Smooth muscle cell of the brain vasculature (primary cell): ENCODE data around the gene EIF4EBP2.

ENCODE experiments used
- DNase-seq: peaks from one replicate; pipeline ENCODE4 v3.0.0-alpha.2; 2012; ENCODE audit warnings: low read depth, low spot score

Gene EIF4EBP2

GRCh38 chr10:70404036-70404786 lies at the start of gene EIF4EBP2:
Gene EIF4EBP2, plus strand, starts transcription at chr10:70404145. Its CDS starts 257 bp downstream, at chr10:70404402.
- no peak for DNase-seq

DNA sequence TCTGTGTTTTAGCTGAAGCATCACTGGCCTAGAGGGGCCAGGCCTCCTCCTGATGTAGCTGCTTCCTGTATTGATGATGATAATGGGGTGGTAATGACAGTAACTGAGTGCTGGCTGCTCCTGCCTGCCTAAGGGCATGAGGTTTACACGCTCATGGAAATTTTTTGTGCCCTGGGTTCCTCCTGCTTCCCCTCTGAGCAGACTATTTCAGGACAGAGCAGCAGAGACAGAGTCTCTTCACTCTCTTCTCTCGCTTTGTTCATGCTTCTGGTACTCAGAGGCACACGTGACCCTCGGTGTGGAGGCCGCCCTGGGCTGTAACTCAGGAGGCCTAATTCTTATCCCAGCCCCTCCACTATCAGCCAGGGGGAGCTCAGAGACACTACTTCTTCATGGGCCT lies 49.4 kb upstream of the EIF4EBP2 start:
- no peak for DNase-seq

- DNase-seq, result no peak
These were observed 48.6 kb upstream of the EIF4EBP2 start for GRCh38 chr10:70355051-70356021.

DNA sequence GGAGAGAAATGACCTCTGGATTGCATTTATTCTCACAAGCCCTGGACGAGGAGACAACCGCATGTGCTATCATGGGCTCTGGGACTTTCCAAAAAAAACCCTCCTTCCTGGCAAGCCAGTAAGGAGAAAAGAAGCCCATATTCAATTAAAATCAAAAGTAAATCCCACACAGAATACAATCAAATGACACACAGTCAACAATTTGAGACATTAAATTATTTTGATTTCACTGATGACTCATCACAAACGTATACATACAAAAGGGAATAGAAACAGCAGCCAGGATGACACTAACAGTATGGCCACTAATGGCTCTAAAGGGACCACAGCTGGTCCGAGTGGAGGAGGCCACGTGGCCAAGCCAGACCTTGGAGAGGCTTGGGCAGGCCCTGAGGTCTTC lies 46.4 kb upstream of the EIF4EBP2 start:
- no peak for DNase-seq

DNA sequence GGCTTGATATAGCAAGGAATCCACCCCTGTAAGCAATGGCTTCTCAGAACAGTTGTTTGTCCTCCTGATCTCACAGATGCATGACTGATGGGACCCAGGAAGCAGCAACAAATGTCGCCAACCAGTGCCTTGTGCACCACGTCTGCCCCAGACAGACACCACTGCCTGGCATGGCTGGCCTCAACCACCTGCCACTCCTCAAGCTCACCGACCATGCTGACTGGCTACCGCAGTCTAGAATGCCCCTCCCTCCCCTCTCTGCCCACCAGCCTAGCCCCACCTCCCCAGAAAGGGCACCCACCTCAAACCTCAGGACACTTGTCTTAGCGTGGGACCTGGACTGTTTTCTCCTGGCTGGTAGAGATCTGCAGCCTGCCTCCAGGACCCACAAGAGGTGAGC lies 45.5 kb upstream of the EIF4EBP2 start:
- no peak for DNase-seq

- no peak for DNase-seq
These were observed 44.9 kb upstream of the EIF4EBP2 start for GRCh38 chr10:70359017-70359550.

DNA sequence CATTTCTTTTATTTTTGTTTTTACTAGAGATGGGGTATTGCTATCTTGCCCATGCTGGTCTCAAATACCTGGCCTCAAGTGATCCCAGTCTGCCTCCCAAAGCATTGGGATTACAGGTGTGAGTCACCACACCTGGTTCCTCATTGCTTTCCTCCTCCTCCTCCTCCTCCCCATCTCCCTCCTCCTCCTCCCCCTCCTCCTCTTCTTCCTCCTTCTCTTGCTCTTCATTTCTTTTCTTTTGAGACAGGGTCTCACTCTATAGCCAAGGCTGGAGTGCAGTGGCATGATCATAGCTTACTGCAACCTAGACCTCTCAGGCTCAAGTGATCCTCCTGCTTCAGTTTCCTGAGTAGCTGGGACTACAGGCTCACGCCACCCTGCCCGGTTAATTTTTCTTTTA lies 43.7 kb upstream of the EIF4EBP2 start:
- DNase-seq, result no peak

- no peak for DNase-seq
These were observed 41.6 kb upstream of the EIF4EBP2 start for GRCh38 chr10:70362328-70362727.

DNA sequence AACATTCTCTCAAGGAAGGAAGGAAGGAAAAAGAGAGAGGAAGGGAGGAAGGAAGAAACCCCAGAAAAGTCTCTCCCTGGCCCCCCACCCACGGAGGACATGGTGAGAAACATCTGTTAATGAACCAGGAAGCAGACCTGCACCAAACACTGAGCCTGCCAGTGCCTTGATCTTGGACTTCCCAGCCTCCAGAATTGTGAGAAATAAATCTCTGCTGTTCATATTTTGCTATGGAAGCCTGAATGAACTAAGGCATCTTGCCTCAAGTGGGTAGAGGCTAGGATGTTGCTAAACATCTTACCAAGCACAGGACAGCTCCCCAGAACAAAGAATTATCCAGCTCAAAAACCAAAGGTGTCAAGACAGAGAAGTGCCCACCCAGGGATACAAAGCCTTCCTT lies 40.7 kb upstream of the EIF4EBP2 start:
- no peak for DNase-seq

DNA sequence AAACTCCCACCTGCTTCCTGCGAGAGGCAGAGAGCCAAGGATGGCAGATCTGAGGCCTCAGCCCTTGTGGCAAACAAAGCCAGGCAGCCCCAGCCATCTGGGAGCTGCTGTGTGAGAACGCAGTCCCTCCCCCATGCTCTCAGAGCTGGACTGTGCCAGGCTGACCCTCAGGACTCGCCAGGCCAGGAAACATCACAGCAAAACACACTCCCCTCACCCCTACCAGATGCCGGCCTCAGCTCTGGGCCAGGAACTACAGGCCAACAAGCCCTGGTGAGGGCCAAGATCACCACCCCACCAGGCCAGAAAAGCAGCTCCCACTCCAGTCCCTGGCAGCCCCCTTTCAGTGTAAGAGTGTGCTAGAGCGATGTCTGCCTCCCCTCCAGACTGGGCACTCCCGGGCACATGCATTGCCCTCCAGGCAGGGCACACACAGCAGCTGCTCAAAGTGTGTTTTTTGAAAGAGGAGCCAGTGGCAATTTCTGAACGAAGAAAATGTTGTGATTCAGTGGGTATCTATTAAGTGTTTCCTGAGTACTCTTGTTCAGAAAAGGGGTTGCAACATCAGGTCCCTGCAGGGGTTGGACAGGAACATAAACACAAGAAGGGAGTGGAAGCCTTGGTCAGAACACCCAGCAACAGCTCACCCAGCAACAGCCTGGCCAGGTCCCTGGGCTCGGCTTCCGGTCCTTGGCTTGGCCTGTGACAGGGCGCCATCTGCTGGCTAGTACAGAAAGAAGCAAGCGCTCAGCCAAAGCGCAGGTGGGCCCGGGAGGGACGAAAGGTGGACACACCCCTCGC lies 39.8 kb upstream of the EIF4EBP2 start:
- peak; percentile 95 for DNase-seq

DNA sequence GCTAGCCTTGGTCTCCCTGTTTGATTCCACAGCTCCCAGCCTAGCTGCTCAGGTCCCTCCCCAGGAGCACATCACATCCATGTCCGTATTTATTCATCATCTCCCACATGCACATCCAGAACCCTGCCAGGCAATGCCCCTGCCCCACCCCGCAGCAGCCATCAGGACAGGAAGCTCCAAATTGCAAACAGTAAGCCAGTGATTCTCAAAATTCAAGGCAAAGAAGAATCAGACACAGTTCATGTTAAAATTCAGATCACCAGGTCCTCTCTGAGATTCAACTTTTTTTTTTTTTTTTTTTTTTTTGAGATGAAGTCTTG lies 39.2 kb upstream of the EIF4EBP2 start:
- no peak for DNase-seq

- DNase-seq, result no peak
These were observed 36.6 kb upstream of the EIF4EBP2 start for GRCh38 chr10:70367195-70367796.

DNA sequence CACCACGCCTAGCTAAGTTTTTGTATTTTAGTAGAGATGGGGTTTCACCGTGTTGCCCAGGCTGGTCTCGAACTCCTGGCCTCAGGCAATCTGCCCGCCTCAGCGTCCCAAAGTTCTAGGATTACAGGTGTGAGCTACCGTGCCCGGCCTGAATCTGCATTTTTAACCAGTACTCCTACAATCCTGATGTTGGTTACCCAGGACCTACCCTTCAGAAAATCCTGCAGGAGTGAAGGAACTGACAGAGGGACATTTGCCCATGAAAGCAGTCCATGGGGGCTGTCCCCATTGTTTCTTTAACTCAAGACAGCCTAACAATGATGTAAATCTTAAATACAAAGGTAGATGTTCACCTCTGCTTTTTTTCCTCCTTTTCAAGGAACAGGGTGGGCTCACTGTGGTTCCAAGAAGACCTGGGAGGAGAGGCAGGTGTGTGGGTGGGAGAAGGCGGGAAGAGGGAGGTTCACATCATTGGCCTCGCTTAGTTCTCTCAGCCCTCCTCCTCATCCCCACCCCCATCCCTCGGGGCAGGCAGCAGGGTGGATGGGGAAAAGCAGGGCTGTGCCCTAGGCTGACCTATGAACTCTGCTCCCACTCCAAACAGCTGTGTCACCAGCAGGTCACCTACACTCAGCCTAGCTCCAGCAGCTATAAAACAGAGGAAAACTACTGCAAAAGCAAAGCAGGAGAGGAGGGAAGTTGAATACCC lies 35.0 kb upstream of the EIF4EBP2 start:
- DNase-seq, result no peak

DNA sequence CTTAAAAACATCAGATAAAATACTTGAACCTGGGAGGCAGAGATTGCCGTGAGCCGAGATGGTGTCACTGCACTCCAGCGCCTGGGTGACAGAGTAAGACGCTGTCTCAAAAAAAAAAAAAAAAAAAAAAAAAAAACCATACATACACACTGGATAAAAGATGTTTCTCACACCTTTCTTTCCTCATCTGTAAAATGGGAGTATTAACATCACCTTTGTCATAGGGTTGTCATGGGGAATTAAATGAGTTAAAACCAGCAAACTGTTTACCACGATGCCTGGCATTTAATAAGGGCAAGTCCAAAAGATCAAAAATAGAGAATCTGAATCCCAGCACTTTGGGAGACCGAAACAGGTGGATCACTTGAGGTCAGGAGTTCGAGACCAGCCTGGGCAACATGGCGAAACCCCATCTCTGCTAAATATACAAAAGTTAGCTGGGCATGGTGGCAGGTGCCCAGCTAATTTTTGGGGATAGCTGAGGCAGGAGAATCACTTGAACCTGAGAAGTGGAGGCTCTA lies 34.4 kb upstream of the EIF4EBP2 start:
- no peak for DNase-seq

- DNase-seq, result no peak
These were observed 33.2 kb upstream of the EIF4EBP2 start for GRCh38 chr10:70370766-70371165.

GRCh38 chr10:70371846-70372245 lies 32.1 kb upstream of the EIF4EBP2 start:
- no peak for DNase-seq

DNA sequence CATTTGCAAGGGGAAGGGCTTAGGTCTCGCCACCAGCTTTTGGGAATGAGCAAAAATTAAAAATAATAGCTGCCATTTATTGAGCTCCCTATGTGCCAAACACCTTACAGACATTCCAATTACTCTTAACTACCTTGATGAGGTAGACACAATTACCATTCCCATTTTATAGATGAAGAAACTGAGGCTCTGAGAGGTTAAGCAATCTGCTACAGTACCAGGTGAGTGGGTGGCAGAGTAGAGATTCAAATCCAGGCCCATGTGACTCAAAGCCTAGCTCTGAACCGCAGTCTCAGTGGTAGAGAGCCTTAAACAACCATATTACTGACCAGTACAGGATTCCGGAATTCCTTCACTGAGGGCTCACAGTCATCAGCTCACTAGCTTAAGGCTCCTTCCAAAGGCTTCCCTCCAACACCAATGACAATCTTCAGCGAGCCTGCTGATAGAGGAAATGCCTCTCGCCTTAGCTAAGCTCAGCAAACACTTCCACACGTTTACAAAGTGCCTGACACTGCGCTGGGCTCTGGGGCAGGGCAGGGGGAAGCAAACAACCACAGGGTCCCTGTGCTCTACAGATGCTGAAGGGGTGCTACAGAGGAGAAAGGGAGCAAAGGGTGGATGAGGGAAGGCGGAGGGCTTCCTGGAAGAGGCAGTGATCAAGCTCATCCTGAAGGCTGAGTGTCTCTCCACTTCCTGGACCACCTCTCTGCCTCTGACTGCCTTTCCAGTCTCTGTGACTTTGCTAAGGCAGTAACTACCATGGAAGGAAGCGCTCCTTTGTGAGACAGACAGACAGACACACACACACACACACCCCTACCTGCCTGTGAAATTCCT lies 28.9 kb upstream of the EIF4EBP2 start:
- DNase-seq, result no peak

- no peak for DNase-seq
These were observed 27.2 kb upstream of the EIF4EBP2 start for GRCh38 chr10:70376436-70377378.
